ENCODE data around the gene CNTNAP5.

GRCh38 chr2:124763611-124764010 lies 738.5 kb downstream of the CNTNAP5 start:
- TF ChIP-seq CTCF (conservative IDR thresholded peaks at IDR 0.05 in 1 of 2, IDR thresholded peaks at IDR 0.05 in 1 of 2; ENCODE audit: extremely low read depth in 1 of 2, insufficient read depth in 1 of 2, low read depth in 1 of 2, low read length in 2 of 2): no peak
- no peak for TF ChIP-seq EZH2 (IDR thresholded peaks at IDR 0.05; ENCODE audit: borderline replicate concordance, low read length)

Data from mammary epithelial cell (primary cell).